Common myeloid progenitor, CD34-positive (primary cell): ENCODE data around the gene APBA2.

Experiments
- CTCF ChIA-PET: fragments of 350-600 bp; sonication (Branson Sonifier 250); formaldehyde crosslinking; loops from one replicate; lab custom pipeline; 2021; ENCODE audit warnings: antibody characterized with exemption; lab: Charles Lee
- POLR2A ChIA-PET: fragments of 350-600 bp; sonication (Branson Sonifier 250); formaldehyde crosslinking; loops from one replicate; lab custom pipeline; 2021; ENCODE audit warnings: antibody characterized with exemption; lab: Charles Lee
- DNase-seq, 3 donors: peaks; one replicate each; pipeline versions ENCODE4 v3.0.0 to v3.0.0-alpha.2; 2013
- H3K27ac ChIP-seq, 2 experiments: 1 replicate in 1 of 2; 2 replicates in 1 of 2; pipeline ENCODE4 v1.7.0; 2013; ENCODE audit warnings: inconsistent platforms in 2 of 2, low read length in 2 of 2, mild to moderate bottlenecking in 2 of 2, low read depth in 1 of 2, moderate library complexity in 1 of 2; ENCODE audit not compliant: severe bottlenecking in 2 of 2, insufficient read depth in 1 of 2, poor library complexity in 1 of 2
- H3K27me3 ChIP-seq, 5 experiments: replicated peaks in 2 of 5; 1 replicate in 3 of 5; 2 replicates in 2 of 5; pipeline versions ENCODE4 v1.6.1 to v1.7.0; 2013; ENCODE audit warnings: low read length in 4 of 5, mild to moderate bottlenecking in 2 of 5, moderate library complexity in 2 of 5, inconsistent platforms in 1 of 5; ENCODE audit not compliant: insufficient read depth in 5 of 5, control insufficient read depth in 4 of 5
- H3K36me3 ChIP-seq, 4 experiments: 1 replicate in 2 of 4; 2 replicates in 2 of 4; pipeline versions ENCODE4 v1.6.1 to v1.7.0; 2013; ENCODE audit warnings: low read length in 3 of 4, control low read depth in 1 of 4, mild to moderate bottlenecking in 1 of 4; ENCODE audit not compliant: control insufficient read depth in 4 of 4, insufficient read depth in 4 of 4
- H3K4me1 ChIP-seq, 4 experiments: 1 replicate in 3 of 4; 2 replicates in 1 of 4; pipeline versions ENCODE4 v1.6.1 to v1.7.1; 2013; ENCODE audit warnings: low read length in 3 of 4, mild to moderate bottlenecking in 3 of 4, control low read depth in 1 of 4, inconsistent platforms in 1 of 4, moderate library complexity in 1 of 4; ENCODE audit not compliant: control insufficient read depth in 4 of 4, insufficient read depth in 4 of 4; ENCODE audit errors: control extremely low read depth in 1 of 4
- H3K4me3 ChIP-seq, 7 experiments: 1 replicate in 4 of 7; 2 replicates in 3 of 7; pipeline versions ENCODE4 v1.5.1 to v1.7.0; 2013; ENCODE audit warnings: mild to moderate bottlenecking in 7 of 7, low read length in 6 of 7, moderate library complexity in 6 of 7, inconsistent platforms in 2 of 7, low read depth in 2 of 7, control low read depth in 1 of 7; ENCODE audit not compliant: insufficient read depth in 4 of 7, control insufficient read depth in 1 of 7; ENCODE audit errors: extremely low read depth in 1 of 7
- H3K9me3 ChIP-seq, 5 experiments: 1 replicate in 4 of 5; 2 replicates in 1 of 5; pipeline versions ENCODE4 v1.6.1 to v1.7.1; 2013; ENCODE audit warnings: low read length in 4 of 5, mild to moderate bottlenecking in 2 of 5, inconsistent platforms in 1 of 5, low read depth in 1 of 5, moderate library complexity in 1 of 5; ENCODE audit not compliant: control insufficient read depth in 4 of 5, insufficient read depth in 2 of 5; ENCODE audit errors: control extremely low read depth in 1 of 5
- WGBS: methylation state at CpG from one replicate; pipeline ENCODE4 v1.1.5; 2013; ENCODE audit not compliant: insufficient coverage; 5-methylcytosine and 5-hydroxymethylcytosine counted together

Gene APBA2

DNA sequence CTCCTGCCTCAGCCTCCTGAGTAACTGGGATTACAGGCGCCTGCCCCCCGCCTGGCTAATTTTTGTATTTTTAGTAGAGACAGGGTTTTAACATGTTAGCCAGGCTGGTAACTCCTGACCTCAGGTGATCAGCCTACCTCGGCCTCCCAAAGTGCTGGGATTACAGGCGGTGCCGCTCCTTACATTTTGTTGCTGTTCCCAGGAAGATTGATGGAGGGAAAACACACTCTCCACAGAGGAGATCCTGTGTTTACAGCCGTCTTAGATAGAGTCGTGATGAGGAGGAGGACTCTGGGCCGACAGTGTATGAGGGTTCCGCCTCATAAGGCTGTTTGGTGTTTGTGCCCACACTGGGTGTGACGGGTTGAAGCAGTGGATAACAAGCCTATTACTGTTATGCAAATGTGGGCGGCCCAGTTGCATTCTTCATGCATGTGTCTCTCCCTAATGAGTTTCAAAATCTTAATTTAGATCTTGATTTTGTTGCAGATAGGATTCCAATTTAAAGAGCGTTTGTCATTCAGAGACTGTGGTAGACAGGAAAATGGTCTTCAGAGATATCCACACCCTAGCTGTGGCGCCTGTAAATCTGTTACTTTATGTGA is 60.0 kb downstream of the APBA2 start:
- Histone ChIP-seq H3K4me3 (no peak overlapping the region), H3K27me3 (peaks cover 0 to 53% (median 13%) of the 10 kb centered on the region in 5 experiments), H3K27ac (no peak overlapping the region), H3K36me3 (no peaks in the 10 kb centered on the region), H3K4me1 (peaks cover 0 to 32% (median 20%) of the 10 kb centered on the region in 4 experiments), H3K9me3 (peaks cover 0 to 9% (median 4%) of the 10 kb centered on the region in 5 experiments)
- WGBS, result 94% methylated on average over 10 of the region's 13 CpGs
- ChIA-PET POLR2A (no interaction called here), CTCF (no interaction called here)
- no peak for DNase-seq

DNA sequence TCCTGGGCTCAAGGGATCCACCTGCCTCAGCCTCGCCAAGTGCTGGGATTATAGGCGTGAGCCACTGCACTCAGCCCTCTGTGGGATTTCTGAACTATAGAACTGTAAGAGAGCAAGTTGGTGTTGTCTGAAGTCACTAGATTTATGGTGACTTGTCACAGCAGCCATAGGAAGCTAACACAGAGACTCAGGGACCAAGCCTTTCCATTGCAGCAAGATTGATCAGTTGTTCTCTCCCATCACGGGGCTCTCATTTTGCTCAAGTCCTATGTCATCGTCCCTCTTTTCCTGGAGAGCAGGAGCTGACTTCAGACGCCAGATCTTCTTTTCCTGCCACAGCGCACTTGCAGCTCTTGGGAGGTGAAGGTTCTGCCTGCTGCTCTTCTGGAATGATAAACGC is 61.0 kb downstream of the APBA2 start:
- 97% methylated on average over 5 of the region's 7 CpGs for WGBS
- no peak for DNase-seq
- Histone ChIP-seq H3K27me3 (peaks cover 0 to 53% (median 16%) of the 10 kb centered on the region in 5 experiments), H3K27ac (no peak overlapping the region), H3K36me3 (no peaks in the 10 kb centered on the region), H3K4me1 (peaks cover 0 to 23% (median 18%) of the 10 kb centered on the region in 4 experiments), H3K9me3 (peaks cover 0 to 9% (median 4%) of the 10 kb centered on the region in 5 experiments), H3K4me3 (no peak overlapping the region)
- ChIA-PET POLR2A (no interaction called here), CTCF (interaction anchor here (0.8 to 1.8 kb wide), 3 partner anchors 8 to 28 kb away, joined by 3 to 4 read pairs (median 4); no protein-coding TSS in a partner anchor)

DNA sequence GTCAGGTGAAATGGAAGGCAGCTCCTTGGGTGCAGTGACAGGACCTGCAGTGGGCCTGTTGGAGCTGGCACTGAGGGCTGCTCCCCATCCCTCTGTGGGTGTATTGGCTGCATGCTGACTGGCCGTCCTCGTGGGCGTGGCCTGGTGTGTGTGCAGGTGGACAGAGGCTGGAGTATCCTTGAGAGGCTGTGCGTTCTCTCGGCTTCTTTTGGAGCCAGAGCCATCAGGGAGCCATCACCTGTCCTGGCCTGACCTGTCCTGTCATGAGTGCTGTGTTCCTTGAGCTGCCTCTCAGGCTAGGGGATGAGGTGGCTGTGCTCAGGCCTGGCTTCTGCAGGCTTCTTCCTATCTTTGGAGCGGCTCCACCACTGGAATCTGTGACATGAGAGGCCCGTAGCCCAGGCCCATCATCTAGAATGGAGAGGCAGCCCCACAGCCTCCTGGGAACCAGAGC is 61.5 kb downstream of the APBA2 start:
- Histone ChIP-seq H3K4me3 (no peak overlapping the region), H3K9me3 (peaks cover 0 to 9% (median 4%) of the 10 kb centered on the region in 5 experiments), H3K4me1 (peaks cover 0 to 18% (median 15%) of the 10 kb centered on the region in 4 experiments), H3K36me3 (no peaks in the 10 kb centered on the region), H3K27ac (no peak overlapping the region), H3K27me3 (peaks cover 0 to 51% (median 16%) of the 10 kb centered on the region in 5 experiments)
- CTCF ChIA-PET, result interaction anchor here (1.0 to 1.8 kb wide), 3 partner anchors 9 to 16 kb away, joined by 3 to 4 read pairs (median 4); no protein-coding TSS in a partner anchor
- DNase-seq, result no peak
- POLR2A ChIA-PET, result no interaction called here
- 96% methylated on average over 7 of the region's 7 CpGs for WGBS

DNA sequence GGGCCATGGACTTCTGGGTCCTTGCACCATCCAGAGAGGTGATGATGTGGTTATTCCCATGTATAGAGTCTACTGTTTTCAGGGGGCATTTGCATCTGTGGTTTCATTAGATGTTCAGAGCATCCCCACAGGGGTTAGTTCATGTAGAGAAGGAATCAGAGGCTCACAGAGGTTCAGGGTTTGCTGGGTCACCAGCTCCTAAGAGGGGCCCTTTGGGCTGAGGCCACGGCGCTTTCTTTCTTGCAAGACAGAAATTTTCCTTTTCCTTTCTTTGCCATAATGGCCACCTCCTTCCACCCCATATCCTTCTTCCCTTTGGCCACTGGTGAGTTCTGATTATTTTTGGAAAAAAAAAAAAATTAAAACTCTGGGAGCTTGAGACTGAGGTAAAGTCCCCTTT is 62.3 kb downstream of the APBA2 start:
- DNase-seq, result no peak
- CTCF ChIA-PET, result interaction anchor here (0.6 to 1.8 kb wide), 3 partner anchors 11 to 30 kb away, joined by 3 to 4 read pairs (median 4); no protein-coding TSS in a partner anchor
- H3K27me3 ChIP-seq, result peaks cover 0 to 50% (median 20%) of the 10 kb centered on the region in 5 experiments
- WGBS, result no CpG with 5 or more reads among the region's 2 CpGs
- H3K27ac ChIP-seq, result no peak overlapping the region
- POLR2A ChIA-PET, result interaction anchor here (1.0 kb wide), 1 partner anchor 10 kb away, joined by 5 read pairs; no protein-coding TSS in a partner anchor
- no peaks in the 10 kb centered on the region for H3K36me3 ChIP-seq
- no peak overlapping the region for H3K4me3 ChIP-seq
- H3K9me3 ChIP-seq, result peaks cover 0 to 6% (median 2%) of the 10 kb centered on the region in 5 experiments
- peaks cover 0 to 14% (median 12%) of the 10 kb centered on the region in 4 experiments for H3K4me1 ChIP-seq

DNA sequence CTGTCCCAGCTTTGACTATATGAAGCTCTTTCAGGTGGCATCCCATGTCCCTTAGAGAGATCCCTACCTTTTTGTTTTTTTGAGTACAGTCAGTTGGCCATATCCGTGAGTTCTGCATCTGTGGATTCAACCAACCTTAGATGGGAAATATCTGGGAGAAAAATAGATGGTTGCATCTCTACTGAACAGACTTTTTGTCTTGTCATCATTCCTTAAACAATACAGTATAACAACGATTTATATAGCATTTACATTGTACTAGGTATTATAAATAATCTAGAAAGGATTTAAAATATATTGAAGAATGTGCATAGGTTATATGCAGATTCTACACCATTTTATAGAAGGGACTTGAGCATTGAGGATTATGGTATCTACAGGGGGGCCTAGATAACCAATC is 65.1 kb downstream of the APBA2 start:
- Histone ChIP-seq H3K27me3 (peaks cover 0 to 41% (median 20%) of the 10 kb centered on the region in 5 experiments), H3K4me1 (peaks cover 0 to 35% (median 29%) of the 10 kb centered on the region in 4 experiments), H3K9me3 (peaks cover 0 to 2% (median 0%) of the 10 kb centered on the region in 5 experiments), H3K27ac (no peak overlapping the region), H3K4me3 (no peak overlapping the region), H3K36me3 (no peaks in the 10 kb centered on the region)
- DNase-seq, result no peak
- ChIA-PET CTCF (interaction anchor here (1.0 to 1.7 kb wide), 2 partner anchors 13 to 70 kb away, joined by 3 to 4 read pairs; no protein-coding TSS in a partner anchor), POLR2A (no interaction called here)
- WGBS, result no CpG with 5 or more reads among the region's 2 CpGs

DNA sequence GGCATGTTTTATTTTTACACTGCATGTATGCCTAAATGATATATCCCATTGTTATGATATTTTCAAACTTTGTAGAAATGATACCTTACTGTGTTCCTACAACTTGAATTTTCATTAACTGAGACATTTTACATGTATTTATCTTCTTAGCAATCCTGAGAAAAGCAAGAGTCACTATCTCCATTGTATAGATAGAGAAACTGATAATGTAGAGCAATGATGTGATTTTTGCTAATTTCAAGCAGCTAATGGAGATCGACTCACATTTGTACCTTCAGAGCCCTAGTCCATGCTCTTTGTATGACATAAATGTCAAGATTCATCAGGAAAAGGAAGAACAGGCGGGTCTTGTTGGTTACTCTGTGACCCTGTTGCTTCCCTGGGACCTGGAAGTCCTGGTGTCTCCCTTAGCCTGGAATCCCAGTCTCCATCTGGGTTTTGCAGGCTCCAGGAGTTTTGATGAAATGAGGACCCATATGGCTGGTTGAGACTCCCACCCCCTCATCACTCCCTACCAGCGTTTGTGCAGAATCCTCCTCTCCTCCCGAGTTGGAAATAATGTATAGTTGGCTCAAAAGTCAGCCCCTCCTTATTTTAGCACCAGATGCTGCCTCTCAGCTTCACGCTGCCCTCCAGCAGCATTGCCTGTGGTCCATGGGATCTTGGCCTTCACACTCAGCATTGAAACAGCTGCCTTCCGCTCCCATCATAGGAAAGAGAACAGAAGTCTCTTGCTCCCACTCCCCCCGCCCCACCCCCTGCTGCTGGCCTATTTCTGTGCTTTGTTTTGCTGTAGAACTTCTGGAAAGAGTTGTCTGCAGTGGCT is 67.1 kb downstream of the APBA2 start:
- Histone ChIP-seq H3K27me3 (peaks cover 0 to 27% (median 14%) of the 10 kb centered on the region in 5 experiments), H3K4me3 (no peak overlapping the region), H3K4me1 (peaks cover 0 to 37% (median 30%) of the 10 kb centered on the region in 4 experiments), H3K36me3 (no peaks in the 10 kb centered on the region), H3K27ac (no peak overlapping the region), H3K9me3 (no peaks in the 10 kb centered on the region)
- WGBS, result 100% methylated on average over 3 of the region's 7 CpGs
- DNase-seq, result no peak
- POLR2A ChIA-PET, result no interaction called here
- CTCF ChIA-PET, result interaction anchor here (1.5 kb wide), 1 partner anchor 17 kb away, joined by 3 read pairs; no protein-coding TSS in a partner anchor
